WTC11 (cell line): Measurements from ENCODE around the gene VWA8. TPM values are rescaled to one million over a fixed set of nuclear protein-coding genes. Genes with fewer than 3 reads are reported as not detected.

Experiments
- ATF1 ChIP-seq: sonication (generic); formaldehyde crosslinking; IDR thresholded peaks from 2 replicates; pipeline ENCODE4 v1.8.1; 2023; ENCODE audit warnings: mild to moderate bottlenecking, moderate library complexity, missing genetic modification reagents
- ATF3 ChIP-seq: sonication (generic); formaldehyde crosslinking; conservative IDR thresholded peaks from 2 replicates; pipeline ENCODE4 v1.8.1; 2022; ENCODE audit warnings: mild to moderate bottlenecking, missing genetic modification reagents
- CBFB ChIP-seq: sonication (generic); formaldehyde crosslinking; IDR thresholded peaks from 2 replicates; pipeline ENCODE4 v1.8.1; 2022; ENCODE audit warnings: mild to moderate bottlenecking, low read depth, missing genetic modification reagents
- CDX4 ChIP-seq: fragments of 250-450 bp; sonication (Bioruptor Pico); IDR thresholded peaks from 2 replicates; pipeline ENCODE4 v1.9.0; 2021; ENCODE audit warnings: moderate library complexity, mild to moderate bottlenecking, inconsistent platforms, borderline replicate concordance
- ERG ChIP-seq: fragments of 250-450 bp; sonication (Bioruptor Pico); IDR thresholded peaks from 2 replicates; pipeline ENCODE4 v1.8.0; 2021; ENCODE audit warnings: mild to moderate bottlenecking
- FOXK1 ChIP-seq: sonication (generic); formaldehyde crosslinking; IDR thresholded peaks from 2 replicates; pipeline ENCODE4 v1.8.0; 2022; ENCODE audit warnings: mild to moderate bottlenecking, moderate library complexity, missing genetic modification reagents
- FOXP4 ChIP-seq: sonication (generic); formaldehyde crosslinking; IDR thresholded peaks from 2 replicates; pipeline ENCODE4 v1.8.0; 2022; ENCODE audit warnings: mild to moderate bottlenecking, missing genetic modification reagents
- GRHL2 ChIP-seq: fragments of 250-450 bp; sonication (Bioruptor Pico); IDR thresholded peaks from 2 replicates; pipeline ENCODE4 v1.8.0; 2022; ENCODE audit warnings: mild to moderate bottlenecking, moderate library complexity; ENCODE audit not compliant: insufficient replicate concordance, severe bottlenecking
- HMGA2 ChIP-seq: fragments of 250-450 bp; sonication (Bioruptor Pico); IDR thresholded peaks from 2 replicates; pipeline ENCODE4 v1.4.0; 2021; ENCODE audit warnings: mild to moderate bottlenecking, moderate library complexity
- JUN ChIP-seq: sonication (generic); formaldehyde crosslinking; IDR thresholded peaks from 2 replicates; pipeline ENCODE4 v1.8.0; 2023; ENCODE audit warnings: mild to moderate bottlenecking, missing genetic modification reagents
- MLX ChIP-seq: sonication (generic); formaldehyde crosslinking; IDR thresholded peaks from 2 replicates; pipeline ENCODE4 v1.8.1; 2023; ENCODE audit warnings: mild to moderate bottlenecking, missing genetic modification reagents, moderate library complexity
- MYBL2 ChIP-seq: sonication (generic); formaldehyde crosslinking; IDR thresholded peaks from 2 replicates; pipeline ENCODE4 v1.8.1; 2023; ENCODE audit warnings: mild to moderate bottlenecking, moderate library complexity, missing genetic modification reagents
- NFYB ChIP-seq: sonication (generic); formaldehyde crosslinking; conservative IDR thresholded peaks from 2 replicates; pipeline ENCODE4 v1.8.0; 2022; ENCODE audit warnings: low read depth, missing genetic modification reagents
- NR2C2 ChIP-seq: sonication (generic); formaldehyde crosslinking; IDR thresholded peaks from 2 replicates; pipeline ENCODE4 v1.8.0; 2022; ENCODE audit warnings: mild to moderate bottlenecking, missing genetic modification reagents
- PREB ChIP-seq: sonication (generic); formaldehyde crosslinking; IDR thresholded peaks from 2 replicates; pipeline ENCODE4 v1.8.1; 2022; ENCODE audit warnings: mild to moderate bottlenecking, missing genetic modification reagents, moderate library complexity, borderline replicate concordance
- PRRX2 ChIP-seq: fragments of 250-450 bp; sonication (Bioruptor Pico); IDR thresholded peaks from 2 replicates; pipeline ENCODE4 v1.8.0; 2021; ENCODE audit warnings: mild to moderate bottlenecking
- STAT6 ChIP-seq: sonication (generic); formaldehyde crosslinking; conservative IDR thresholded peaks from 2 replicates; pipeline ENCODE4 v1.8.1; 2023; ENCODE audit warnings: mild to moderate bottlenecking, low read depth, missing genetic modification reagents, moderate library complexity
- TEAD4 ChIP-seq: sonication (generic); formaldehyde crosslinking; IDR thresholded peaks from 2 replicates; pipeline ENCODE4 v1.8.0; 2022; ENCODE audit warnings: mild to moderate bottlenecking, missing genetic modification reagents
- ZNF138 ChIP-seq: sonication (generic); formaldehyde crosslinking; conservative IDR thresholded peaks from 2 replicates; pipeline ENCODE4 v1.8.1; 2022; ENCODE audit warnings: mild to moderate bottlenecking, moderate library complexity, missing genetic modification reagents
- ZNF263 ChIP-seq: sonication (generic); formaldehyde crosslinking; IDR thresholded peaks from 2 replicates; pipeline ENCODE4 v1.8.1; 2022; ENCODE audit warnings: low read depth, mild to moderate bottlenecking, moderate library complexity, missing genetic modification reagents
- ZNF425 ChIP-seq: fragments of 250-450 bp; sonication (Bioruptor Pico); conservative IDR thresholded peaks from 2 replicates; pipeline ENCODE4 v1.9.0; 2021; ENCODE audit warnings: mild to moderate bottlenecking
- ZNF532 ChIP-seq: fragments of 250-450 bp; sonication (Bioruptor Pico); IDR thresholded peaks from 2 replicates; pipeline ENCODE4 v1.9.0; 2021; ENCODE audit warnings: mild to moderate bottlenecking, borderline replicate concordance
- total RNA-seq: library from RNA; stranded (reverse); gene quantifications from 3 replicates; pipeline ENCODE4 v1.2.3, GENCODE V29; 2021

VWA8 gene
- total RNA-seq, 1 experiment from 2014 or later, result 19.9 TPM

- TF ChIP-seq GRHL2 (no peak), MLX (CRISPR knock-in tag) (0 out of 2 replicates have a peak, but pooled peaks have one; percentile 69), HMGA2 (CRISPR knock-in tag) (no peak), NR2C2 (no peak), TEAD4 (no peak), ZNF532 (no peak), ZNF138 (CRISPR knock-in tag) (0 out of 2 replicates have a peak, but pooled peaks have one; percentile 32), MYBL2 (CRISPR knock-in tag) (peak; percentile 70), CDX4 (CRISPR knock-in tag) (no peak), JUN (no peak), CBFB (CRISPR knock-in tag) (no peak), FOXP4 (CRISPR knock-in tag) (no peak), NFYB (CRISPR knock-in tag) (peak; percentile 24), ATF1 (0 out of 2 replicates have a peak, but pooled peaks have one; percentile 26), STAT6 (CRISPR knock-in tag) (no peak), PRRX2 (CRISPR knock-in tag) (no peak), ERG (CRISPR knock-in tag) (no peak), PREB (CRISPR knock-in tag) (no peak), ZNF263 (0 out of 2 replicates have a peak, but pooled peaks have one; percentile 17), ATF3 (CRISPR knock-in tag) (no peak), FOXK1 (peak; percentile 40; the same call in 1 of the 2 replicates), ZNF425 (CRISPR knock-in tag) (no peak)
These were observed at the start of gene VWA8 (continued) for GRCh38 chr13:41960637-41961465.
